ENCODE results near the gene PPA2.
"Not testable (repeated sequence)": the region's sequence is repeated elsewhere in the genome, so short reads cannot be mapped to it uniquely, and the experiment has no call there.

The PPA2 gene

DNA sequence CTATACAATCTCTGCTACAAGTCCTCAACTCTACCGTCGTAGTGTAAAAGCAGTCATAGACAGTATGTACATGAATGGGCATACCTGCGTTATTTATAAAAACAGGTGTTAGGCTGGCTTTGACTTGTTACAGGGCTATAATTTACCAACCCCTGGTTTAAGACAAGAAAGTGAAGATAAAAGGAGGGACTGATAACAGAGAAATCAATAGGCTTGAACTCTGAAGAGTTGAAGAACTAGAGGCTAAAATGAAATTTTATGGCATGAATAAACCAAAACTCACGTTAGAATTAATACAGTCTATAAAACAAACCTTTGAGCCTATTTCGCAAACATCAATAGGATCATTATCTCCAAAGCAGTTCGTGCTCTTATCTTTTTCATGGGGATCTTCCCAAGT lies 36.2 kb downstream of the PPA2 start:
- Mint-ChIP-seq H3K36me3 (ENCODE audit: low read depth) (peaks cover 82% of the 10 kb centered on the region), H3K4me3 (no peak overlapping the region), H3K27ac (no peak overlapping the region), H3K27me3 (no peaks in the 10 kb centered on the region), H3K4me1 (ENCODE audit: low read depth) (peaks cover 9% of the 10 kb centered on the region), H3K9me3 (peaks cover 20% of the 10 kb centered on the region)
- DNase-seq: no peak

DNA sequence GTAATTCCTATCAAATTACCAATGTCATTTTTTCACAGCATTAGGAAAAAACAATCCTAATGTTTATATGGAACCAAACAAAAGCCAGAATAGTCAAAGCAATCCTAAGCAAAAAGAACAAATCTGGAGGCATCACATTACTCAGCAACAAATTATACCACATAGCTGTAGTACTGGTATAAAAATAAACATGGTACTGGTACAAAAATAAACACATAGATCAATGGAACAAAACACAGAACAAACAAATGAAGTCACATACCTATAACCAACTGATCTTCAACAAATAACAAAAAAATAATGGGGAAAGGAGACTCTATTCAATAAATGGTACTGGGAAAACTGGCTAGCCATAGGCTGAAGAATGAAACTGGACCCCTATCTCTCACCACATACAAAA lies 37.4 kb downstream of the PPA2 start:
- H3K27me3 Mint-ChIP-seq: no peaks in the 10 kb centered on the region
- no peak overlapping the region for H3K4me3 Mint-ChIP-seq
- H3K27ac Mint-ChIP-seq: no peak overlapping the region
- peaks cover 94% of the 10 kb centered on the region for H3K36me3 Mint-ChIP-seq (ENCODE audit: low read depth)
- H3K9me3 Mint-ChIP-seq: peaks cover 23% of the 10 kb centered on the region
- peaks cover 9% of the 10 kb centered on the region for H3K4me1 Mint-ChIP-seq (ENCODE audit: low read depth)
- DNase-seq: no peak

DNA sequence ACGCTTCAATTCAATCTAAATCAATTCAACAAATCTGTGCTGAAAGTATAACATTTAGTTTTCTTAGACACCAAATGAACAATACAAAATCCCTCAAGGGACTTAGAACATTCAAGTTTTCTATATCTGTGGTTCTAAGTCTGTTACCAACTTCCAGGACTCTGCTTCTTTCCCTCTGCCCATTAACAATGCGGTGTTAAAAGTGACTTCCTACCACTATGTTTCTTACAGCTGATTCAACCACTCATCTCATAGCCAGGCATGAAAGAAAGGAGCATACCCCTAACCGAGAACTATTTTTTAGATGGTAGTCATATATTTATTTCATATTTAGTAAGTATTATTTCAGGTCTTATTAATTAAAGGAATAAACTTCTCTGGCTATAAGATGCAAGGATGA lies 38.9 kb downstream of the PPA2 start:
- Mint-ChIP-seq H3K4me1 (ENCODE audit: low read depth) (peaks cover 9% of the 10 kb centered on the region), H3K9me3 (peaks cover 23% of the 10 kb centered on the region), H3K27ac (no peak overlapping the region), H3K36me3 (ENCODE audit: low read depth) (peaks cover 97% of the 10 kb centered on the region), H3K27me3 (no peaks in the 10 kb centered on the region), H3K4me3 (no peak overlapping the region)
- no peak for DNase-seq

DNA sequence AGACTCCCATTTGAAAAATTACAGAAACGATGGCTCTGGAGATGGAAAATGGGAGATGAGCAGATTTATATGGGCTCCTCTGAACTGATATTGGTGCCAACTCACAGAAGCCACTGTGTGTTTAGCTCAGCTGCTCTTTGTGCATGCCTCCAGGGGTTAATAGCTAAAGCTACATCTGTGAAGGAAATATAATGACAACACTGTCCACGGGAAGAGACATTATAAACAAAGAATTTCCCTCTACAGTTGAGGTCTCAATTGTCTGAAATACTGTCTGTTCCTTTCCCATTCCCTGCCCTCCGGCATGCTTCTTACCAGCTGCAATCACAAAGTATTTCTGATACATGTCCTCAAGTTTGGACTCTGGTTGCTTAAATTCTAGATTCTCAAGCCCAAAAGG lies 40.4 kb downstream of the PPA2 start:
- Mint-ChIP-seq H3K36me3 (ENCODE audit: low read depth) (peaks cover 94% of the 10 kb centered on the region), H3K4me3 (no peak overlapping the region), H3K27me3 (no peaks in the 10 kb centered on the region), H3K4me1 (ENCODE audit: low read depth) (peaks cover 9% of the 10 kb centered on the region), H3K27ac (no peak overlapping the region), H3K9me3 (peaks cover 23% of the 10 kb centered on the region)
- DNase-seq: no peak

DNA sequence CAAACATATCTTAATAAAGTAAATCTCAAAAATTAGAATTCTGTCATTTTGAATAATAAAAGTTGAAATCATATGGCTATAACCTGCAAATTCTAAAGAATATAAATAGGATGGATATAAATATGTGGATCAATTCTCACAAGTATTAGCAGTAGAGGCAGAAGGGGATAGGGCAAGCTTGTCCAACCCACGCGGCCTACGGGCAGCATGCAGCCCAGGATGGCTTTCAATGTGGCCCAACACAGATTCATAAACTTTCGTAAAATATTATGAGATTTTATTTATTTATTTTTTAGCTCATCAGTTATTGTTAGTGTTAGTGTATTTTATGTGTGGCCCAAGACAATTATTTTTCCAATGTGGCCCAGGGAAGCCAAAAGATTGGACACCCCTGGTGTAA lies 41.4 kb downstream of the PPA2 start:
- Mint-ChIP-seq H3K27ac (no peak overlapping the region), H3K27me3 (no peaks in the 10 kb centered on the region), H3K4me3 (no peak overlapping the region), H3K4me1 (ENCODE audit: low read depth) (peaks cover 10% of the 10 kb centered on the region), H3K36me3 (ENCODE audit: low read depth) (peaks cover 94% of the 10 kb centered on the region), H3K9me3 (peaks cover 24% of the 10 kb centered on the region)
- DNase-seq: no peak

DNA sequence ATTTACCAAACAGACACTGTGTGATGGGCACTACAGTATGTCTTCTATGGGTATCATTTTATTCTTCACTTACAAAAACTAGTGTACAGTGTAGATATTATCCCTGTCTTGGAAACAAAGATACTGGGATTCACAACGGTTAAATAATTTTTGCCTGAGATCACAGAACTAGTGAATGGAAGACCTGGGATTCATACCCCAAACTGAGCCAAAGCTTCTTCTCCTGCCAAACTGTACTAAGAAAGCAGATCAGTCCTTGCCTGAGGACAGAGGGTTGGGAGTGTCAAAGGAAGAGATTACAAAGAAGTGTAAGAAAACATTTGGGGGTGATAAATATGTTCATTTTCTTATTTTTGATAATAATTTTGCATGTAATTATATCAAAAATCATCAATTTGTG lies 43.1 kb downstream of the PPA2 start:
- Mint-ChIP-seq H3K4me1 (ENCODE audit: low read depth) (peaks cover 10% of the 10 kb centered on the region), H3K27ac (no peak overlapping the region), H3K9me3 (peaks cover 15% of the 10 kb centered on the region), H3K4me3 (no peak overlapping the region), H3K27me3 (no peaks in the 10 kb centered on the region), H3K36me3 (ENCODE audit: low read depth) (peaks cover 94% of the 10 kb centered on the region)
- DNase-seq: no peak

DNA sequence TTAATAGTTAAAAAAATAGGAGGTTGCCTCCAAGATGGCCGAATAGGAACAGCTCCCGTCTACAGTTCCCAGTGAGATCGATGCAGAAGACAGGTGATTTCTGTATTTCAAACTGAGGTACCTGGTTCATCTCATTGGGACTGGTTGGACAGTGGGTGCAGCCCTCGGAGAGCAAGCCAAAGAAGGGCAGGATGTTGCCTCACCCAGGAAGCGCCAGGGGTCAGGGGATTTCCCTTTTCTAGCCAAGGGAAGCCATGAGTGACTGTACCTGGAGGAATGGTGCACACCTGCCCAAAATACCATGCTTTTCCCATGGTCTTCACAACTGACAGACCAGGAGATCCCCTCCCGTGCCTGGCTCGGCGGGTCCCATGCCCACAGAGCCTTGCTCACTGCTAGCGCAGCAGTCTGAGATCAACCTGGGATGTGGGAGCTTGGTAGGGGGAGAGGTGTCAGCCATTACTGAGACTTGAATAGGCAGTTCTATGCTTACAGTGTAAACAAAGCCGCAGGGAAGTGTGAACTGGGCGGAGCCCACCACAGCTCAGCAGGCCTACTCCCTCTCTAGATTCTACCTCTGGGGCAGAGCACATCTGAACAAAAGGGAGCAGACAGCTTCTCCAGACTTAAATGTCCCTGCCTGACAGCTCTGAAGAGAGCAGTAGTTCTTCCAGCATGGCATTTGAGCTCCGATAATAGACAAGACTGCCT lies 47.5 kb downstream of the PPA2 start:
- peaks cover 19% of the 10 kb centered on the region for H3K4me1 Mint-ChIP-seq (ENCODE audit: low read depth)

DNA sequence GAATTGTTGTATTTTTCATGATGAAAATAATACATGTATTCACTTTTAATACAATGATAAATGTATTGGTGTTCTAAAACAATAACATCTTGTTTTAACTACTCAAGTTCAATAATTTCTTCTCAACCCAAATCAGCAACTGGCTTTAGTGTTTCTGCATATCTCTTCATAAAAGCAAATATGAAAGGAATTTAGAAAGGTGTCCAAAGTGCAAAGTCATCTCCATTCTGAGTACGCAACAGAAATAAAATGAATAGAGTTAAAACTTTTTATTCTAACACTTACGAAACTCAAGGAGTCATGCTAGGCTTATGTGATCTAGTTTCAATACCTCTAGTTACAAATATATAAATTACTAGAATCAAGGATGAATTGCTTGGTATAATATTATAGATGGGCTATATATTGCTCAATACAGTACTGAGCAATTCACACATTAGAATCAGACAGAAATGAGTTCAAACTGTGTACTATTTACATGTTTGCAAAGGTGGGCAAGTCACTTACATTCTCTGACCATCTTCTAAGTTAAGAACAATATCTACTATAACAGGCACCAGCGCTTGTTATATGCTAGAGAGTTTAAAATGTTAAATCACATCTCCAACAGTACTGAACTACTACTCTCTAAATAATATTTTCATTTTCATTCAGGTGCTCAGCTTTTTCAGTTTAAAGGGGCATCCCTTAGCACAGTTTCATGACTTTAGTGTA lies 51.5 kb downstream of the PPA2 start:
- no peak overlapping the region for H3K4me3 Mint-ChIP-seq
- H3K9me3 Mint-ChIP-seq: peaks cover 8% of the 10 kb centered on the region
- peaks cover 85% of the 10 kb centered on the region for H3K36me3 Mint-ChIP-seq (ENCODE audit: low read depth)
- peak overlapping the region; percentile 40 for H3K27ac Mint-ChIP-seq
- no peaks in the 10 kb centered on the region for H3K27me3 Mint-ChIP-seq
- H3K4me1 Mint-ChIP-seq (ENCODE audit: low read depth): peaks cover 21% of the 10 kb centered on the region
- no peak for DNase-seq

More for the DNA sequence above, 47.5 kb downstream of the PPA2 start:
- Mint-ChIP-seq H3K27me3 (no peaks in the 10 kb centered on the region), H3K27ac (no peak overlapping the region), H3K36me3 (ENCODE audit: low read depth) (peaks cover 90% of the 10 kb centered on the region), H3K9me3 (peaks cover 10% of the 10 kb centered on the region), H3K4me3 (no peak overlapping the region)
- DNase-seq: no peak

DNA sequence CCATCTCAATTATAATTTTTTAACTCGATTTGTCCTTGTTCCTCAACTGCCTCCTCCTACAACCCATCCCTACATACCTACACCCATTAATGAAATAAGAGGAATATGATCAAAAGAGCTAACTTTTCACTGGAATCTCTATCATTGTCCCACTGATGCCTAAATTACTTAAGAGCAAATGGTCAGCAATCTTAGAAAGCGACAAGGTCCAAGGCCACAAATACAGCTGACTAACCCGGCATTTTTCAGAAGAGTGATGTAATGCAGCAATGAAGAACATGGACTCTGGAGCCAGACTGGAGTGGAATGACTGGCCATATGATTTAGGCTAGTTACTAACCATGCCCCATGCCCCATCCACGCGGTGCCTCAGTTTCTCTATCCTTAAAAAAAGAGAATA lies 56.2 kb downstream of the PPA2 start:
- H3K9me3 Mint-ChIP-seq: no peaks in the 10 kb centered on the region
- no peaks in the 10 kb centered on the region for H3K27me3 Mint-ChIP-seq
- DNase-seq: no peak
- peaks cover 81% of the 10 kb centered on the region for H3K36me3 Mint-ChIP-seq (ENCODE audit: low read depth)
- no peak overlapping the region for H3K4me3 Mint-ChIP-seq
- peaks cover 10% of the 10 kb centered on the region for H3K4me1 Mint-ChIP-seq (ENCODE audit: low read depth)
- no peak overlapping the region for H3K27ac Mint-ChIP-seq

DNA sequence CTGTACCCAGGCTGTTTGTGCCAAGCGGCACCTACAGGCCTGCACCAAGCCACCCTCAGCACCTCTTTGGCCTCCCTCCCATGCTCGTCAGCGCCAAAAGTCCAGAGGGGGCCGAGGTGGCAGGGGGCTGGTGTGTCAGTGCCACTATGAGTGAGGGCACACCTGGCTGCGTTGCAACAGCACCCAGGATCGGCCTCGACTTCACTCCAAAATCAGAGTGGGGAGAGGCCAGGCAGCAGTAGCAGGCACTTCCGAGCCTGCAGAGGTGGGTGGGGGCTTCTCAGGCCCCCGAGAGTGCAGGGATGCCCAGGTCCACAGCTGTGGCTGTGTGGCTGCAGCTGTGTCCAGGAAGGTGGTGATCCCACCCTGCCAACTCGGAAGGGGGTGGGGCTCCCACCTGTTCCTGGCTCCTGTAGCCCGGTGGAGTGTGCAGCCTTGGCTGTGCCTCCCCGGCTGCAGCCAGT lies 58.5 kb downstream of the PPA2 start:
- Mint-ChIP-seq H3K36me3 (ENCODE audit: low read depth) (peaks cover 85% of the 10 kb centered on the region), H3K27ac (no peak overlapping the region), H3K4me3 (no peak overlapping the region), H3K9me3 (peaks cover 3% of the 10 kb centered on the region), H3K27me3 (no peaks in the 10 kb centered on the region), H3K4me1 (ENCODE audit: low read depth) (peaks cover 2% of the 10 kb centered on the region)
- DNase-seq: no peak

DNA sequence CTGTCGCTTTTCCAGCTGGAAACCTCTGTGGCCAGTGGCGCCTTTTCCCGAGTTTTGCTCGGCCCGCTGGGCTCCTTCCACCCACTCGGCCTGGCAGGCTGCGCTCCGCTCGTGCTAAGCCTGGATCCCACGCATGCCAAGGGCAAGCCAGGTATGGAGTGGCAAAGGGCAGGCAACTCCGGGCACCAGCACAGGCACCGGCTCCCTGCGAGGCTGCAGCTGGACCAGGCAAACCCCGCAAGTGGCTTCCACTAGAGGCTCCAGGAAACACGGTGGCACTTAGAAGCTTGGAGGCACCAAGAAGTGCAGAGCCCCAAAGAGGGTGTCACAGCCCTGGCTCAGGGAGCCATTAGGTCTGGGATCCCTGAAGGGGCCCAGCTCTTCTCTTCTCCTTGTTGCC lies 59.5 kb downstream of the PPA2 start:
- Mint-ChIP-seq H3K36me3 (ENCODE audit: low read depth) (peaks cover 90% of the 10 kb centered on the region), H3K4me1 (ENCODE audit: low read depth) (peaks cover 5% of the 10 kb centered on the region), H3K4me3 (no peak overlapping the region), H3K27ac (no peak overlapping the region), H3K9me3 (peaks cover 3% of the 10 kb centered on the region), H3K27me3 (no peaks in the 10 kb centered on the region)
- no peak for DNase-seq

DNA sequence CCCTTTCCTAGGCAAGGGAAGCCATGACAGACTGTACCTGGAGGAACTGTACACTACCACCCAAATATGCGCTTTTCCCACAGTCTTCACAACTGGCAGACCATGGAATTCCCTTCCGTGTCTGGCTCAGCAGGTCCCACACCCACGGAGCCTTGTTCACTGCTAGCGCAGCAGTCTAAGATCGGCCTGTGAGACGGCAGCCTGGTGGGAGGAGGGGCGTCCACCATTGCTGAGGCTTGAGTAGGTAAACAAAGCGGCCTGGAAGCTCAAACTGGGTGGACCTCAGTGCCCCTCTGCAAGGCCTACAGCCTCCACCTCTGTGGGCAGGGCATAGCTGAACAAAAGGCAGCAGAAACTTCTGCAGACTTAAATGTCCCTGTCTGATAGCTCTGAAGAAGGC lies 64.7 kb downstream of the PPA2 start:
- H3K36me3 Mint-ChIP-seq (ENCODE audit: low read depth): peaks cover 90% of the 10 kb centered on the region
- H3K27ac Mint-ChIP-seq; H3K4me3 Mint-ChIP-seq; H3K4me1 Mint-ChIP-seq (ENCODE audit: low read depth); H3K27me3 Mint-ChIP-seq; DNase-seq; H3K9me3 Mint-ChIP-seq: not testable (repeated sequence)

DNA sequence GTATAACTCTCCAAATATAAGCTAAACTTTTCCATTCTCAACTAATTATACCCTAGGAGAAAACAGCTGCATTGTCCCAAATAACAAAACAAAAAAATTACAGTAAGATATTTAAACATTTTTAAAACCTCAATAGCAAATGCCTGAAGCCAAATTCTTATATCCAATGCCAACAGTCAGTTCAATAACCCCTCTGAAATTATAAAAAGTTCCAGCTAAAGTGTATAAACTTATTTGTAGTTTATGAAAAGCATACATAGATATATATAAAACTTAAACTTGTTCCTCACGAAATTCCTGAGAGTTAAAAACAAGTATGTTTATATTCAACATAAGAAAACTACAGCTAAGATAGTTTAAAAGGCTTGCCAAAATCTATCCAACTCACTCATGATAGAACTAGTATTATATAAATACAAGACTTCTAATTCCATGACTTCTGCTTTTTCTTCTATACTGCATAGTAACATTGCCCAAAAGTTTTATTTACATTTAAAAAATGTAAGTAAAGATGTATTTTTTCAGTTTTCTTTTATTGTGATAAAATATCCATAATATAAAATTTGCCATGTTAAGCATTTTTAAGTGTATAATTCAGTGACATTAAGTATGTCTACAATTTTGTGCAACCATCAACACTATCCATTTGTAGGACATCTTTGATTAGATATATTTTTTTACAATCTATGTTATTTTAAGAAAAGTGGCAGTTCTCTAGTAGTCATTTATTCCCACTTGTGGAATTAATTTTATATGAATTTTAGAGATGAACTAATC lies 72.8 kb downstream of the PPA2 start:
- H3K36me3 Mint-ChIP-seq (ENCODE audit: low read depth): peaks cover 64% of the 10 kb centered on the region
- H3K27ac Mint-ChIP-seq: no peak overlapping the region
- no peaks in the 10 kb centered on the region for H3K27me3 Mint-ChIP-seq

DNA sequence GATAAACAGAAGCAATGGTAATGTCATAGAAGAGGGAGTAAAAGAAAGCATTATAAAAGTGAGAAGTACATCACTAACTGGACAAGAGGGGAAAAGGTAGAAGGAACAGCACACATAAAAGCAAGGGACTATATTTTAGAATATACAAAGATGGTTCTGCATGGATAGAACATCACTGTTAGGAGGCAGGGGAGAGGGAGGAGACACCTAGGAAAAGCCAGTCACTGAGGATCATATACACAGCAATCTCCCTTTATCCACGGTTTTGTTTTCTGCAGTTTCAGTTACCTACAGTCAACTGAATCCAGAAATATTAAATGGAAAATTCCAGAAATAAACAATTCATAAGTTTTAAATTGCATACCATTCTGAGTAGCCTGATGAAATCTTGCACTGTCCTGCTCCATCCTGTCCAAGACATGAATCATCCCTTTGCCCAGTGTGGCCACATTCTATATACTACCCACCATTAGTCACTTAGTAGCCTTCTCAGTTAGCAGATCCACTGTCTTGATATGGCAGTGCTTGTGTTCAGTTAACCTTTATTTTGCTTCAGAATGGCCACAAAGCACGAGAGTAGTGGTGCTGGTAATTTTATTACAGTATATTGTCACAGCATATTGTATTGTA lies 74.2 kb downstream of the PPA2 start:
- no peak for DNase-seq
- Mint-ChIP-seq H3K36me3 (ENCODE audit: low read depth) (peaks cover 61% of the 10 kb centered on the region), H3K4me3 (no peak overlapping the region), H3K9me3 (no peaks in the 10 kb centered on the region), H3K4me1 (ENCODE audit: low read depth) (peaks cover 5% of the 10 kb centered on the region), H3K27ac (no peak overlapping the region), H3K27me3 (no peaks in the 10 kb centered on the region)

More for the DNA sequence above, 72.8 kb downstream of the PPA2 start:
- no peak for DNase-seq
- Mint-ChIP-seq H3K9me3 (peaks cover 5% of the 10 kb centered on the region), H3K4me1 (ENCODE audit: low read depth) (peaks cover 5% of the 10 kb centered on the region), H3K4me3 (no peak overlapping the region)

Data from activated T-cell treated with anti-CD3 and anti-CD28 coated beads, Interleukin-2, amount 50 U/mL, for 24 hours (primary cell).